GM18909 (cell line): ENCODE measurements around the gene GALNT5.
"Not testable (repeated sequence)": the region's sequence is repeated elsewhere in the genome, so short reads cannot be mapped to it uniquely, and the experiment has no call there.

ENCODE experiments used
- ATAC-seq: cut with Tn5 transposase; IDR thresholded peaks from one replicate; pipeline ENCODE4 v1.9.1; 2021; ENCODE audit warnings: mild to moderate bottlenecking; ENCODE audit not compliant: unreplicated experiment, poor library complexity

GALNT5 gene

DNA sequence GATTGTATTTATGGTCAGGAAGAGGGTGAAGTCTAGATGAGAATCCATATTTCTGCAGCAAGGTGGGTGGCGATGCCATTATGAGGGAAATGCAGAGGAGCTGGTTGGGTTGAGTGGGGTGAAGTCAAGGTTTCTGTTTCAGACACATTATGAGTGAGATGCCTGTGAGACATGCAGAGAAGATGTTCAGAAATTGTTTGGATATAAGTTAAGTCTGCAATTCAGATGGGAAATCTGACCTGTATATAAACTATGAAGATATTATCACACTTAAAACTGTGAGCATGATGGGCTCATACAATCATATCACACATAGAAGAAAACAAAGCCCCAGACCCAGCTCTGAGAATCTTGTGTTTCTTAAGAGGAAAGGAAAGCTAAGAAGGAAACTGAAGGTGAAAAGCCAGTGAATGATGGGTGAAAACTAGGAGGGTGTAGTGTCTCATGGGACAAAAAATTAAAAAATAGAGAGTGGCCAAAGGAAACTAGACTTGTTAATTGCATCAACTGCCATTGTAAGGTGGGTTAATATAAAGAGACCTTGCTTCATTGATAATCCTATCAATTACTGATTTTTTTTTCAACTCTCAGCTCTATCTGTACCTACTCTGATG lies 14.2 kb downstream of the GALNT5 start:
- ATAC-seq, result peak; percentile 61

DNA sequence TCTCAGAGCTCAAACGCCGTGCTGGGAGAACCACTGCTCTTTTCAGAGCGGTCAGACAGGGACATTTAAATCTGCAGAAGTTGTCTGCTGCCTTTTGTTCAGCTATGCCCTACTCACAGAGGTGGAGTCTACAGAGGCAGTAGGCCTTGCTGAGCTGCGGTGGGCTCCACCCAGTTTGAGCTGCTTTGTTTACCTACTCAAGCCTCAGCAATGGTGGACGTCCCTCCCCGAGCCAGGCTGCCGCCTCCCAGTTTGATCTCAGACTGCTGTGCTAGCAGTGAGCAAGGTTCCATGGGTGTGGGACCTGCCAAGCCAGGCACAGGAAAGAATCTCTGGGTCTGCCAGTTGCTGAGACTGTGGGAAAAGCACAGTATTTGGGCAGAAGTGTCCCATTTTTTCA lies 21.8 kb downstream of the GALNT5 start:
- ATAC-seq, result not testable (repeated sequence)

DNA sequence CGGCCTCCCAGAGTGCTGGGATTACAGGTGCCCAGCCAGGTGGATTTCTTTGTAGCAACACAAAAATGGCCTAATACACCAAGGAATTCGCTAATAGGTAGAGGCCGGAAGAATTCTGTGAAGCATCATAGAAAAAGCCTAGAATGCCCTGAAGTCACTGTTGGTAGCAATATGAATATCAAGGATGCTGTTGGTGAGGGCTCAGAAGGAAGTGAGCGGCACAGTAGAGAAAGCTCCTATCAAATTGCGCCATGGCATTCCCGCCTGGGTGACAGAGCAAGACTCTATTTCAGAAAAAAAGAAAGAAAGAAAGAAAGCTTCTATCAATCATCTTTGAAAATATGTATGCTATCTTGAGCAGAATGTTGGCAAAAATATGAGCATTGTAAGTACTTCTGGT lies 23.8 kb downstream of the GALNT5 start:
- no peak for ATAC-seq

DNA sequence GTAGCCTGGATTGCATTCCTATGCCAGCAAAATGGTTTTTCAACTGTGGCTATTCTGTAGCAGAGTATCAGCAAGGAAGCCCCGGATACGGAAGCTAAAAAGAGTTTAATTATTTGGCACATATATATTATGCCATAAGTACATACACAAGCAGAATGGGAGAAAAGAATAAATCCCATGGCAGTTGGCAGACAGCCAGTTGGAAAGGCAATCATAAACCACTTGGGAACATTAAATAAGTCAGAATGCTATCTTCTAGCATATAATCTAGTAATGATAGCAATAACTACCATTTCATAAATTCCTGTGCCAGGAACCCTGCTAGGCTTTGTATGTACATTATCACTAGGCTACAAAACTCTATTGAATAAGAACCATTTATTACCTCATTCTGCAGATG lies 26.0 kb downstream of the GALNT5 start:
- ATAC-seq, result no peak

DNA sequence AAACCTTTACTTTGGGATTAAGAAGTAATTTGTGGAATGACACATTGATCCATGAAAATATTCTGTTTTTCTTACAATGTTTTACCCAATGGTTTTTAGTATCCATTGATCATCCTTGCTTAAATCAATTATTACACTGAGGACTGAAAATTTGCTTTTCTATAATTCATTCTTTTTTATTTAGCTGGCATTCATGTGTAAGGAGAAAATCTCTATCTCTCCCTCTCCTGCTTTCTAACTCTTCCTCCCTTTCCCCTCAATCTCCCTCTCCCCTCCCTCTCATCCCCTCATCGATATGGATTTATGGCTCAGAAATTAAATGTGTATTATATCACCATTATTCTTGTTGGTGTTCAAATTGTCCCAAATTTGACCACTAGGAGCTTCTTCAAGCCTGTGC lies 29.7 kb downstream of the GALNT5 start:
- no peak for ATAC-seq

DNA sequence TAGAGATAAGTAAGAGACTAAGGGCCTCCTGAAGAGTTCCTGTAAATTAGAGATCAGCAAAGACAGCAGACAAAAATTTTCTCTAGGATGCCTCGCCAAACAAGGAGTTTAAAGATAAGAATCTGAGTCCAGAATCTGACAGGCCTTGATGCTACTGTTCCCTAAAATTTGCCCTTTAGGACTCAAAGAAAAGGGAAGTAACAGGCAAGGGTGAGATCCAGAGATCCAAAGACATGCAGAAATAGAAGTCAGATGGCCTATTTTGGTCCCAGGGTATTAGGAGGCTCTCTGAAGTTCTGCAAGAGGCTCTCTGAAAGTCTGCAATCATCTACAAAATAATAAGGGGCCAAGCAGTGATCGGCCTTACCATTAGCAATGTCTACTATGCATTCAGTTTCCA lies 33.0 kb downstream of the GALNT5 start:
- no peak for ATAC-seq

DNA sequence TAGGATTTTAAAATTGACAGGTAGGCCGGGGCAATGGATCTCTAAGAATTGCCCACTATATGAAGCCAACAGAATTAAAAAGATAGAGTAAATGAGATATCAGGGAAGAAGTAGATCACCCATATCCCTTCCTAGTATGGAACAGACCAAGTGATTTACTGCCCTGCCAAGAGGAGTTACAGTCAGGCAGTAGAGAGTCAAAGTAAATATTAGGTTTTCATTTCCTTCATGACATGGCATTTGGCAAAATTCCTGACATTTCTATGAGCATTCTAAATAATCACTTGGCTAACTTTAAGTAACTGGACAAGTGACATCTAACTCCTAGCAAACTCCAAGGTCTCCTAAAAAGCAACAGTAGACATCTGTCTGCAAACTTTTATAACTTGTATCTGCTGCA lies 33.5 kb downstream of the GALNT5 start:
- ATAC-seq, result no peak

DNA sequence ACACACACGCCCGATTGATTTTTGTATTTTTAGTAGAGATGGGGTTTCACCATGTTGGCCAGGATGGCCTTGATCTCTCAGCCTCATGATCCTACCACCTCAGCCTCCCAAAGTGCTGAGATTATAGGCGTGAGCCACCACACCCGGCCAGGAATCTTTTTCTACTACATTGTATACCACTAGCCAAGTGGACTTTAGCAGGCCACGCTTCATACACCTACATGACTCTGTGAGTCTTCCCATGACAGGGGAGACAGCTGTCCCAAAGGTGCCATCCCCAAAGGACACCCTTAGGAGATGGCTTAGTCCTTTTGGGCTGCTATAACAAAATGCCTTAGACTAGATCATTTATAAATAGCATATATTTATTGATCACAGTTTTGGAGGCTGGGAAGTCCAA lies 35.3 kb downstream of the GALNT5 start:
- ATAC-seq, result no peak

DNA sequence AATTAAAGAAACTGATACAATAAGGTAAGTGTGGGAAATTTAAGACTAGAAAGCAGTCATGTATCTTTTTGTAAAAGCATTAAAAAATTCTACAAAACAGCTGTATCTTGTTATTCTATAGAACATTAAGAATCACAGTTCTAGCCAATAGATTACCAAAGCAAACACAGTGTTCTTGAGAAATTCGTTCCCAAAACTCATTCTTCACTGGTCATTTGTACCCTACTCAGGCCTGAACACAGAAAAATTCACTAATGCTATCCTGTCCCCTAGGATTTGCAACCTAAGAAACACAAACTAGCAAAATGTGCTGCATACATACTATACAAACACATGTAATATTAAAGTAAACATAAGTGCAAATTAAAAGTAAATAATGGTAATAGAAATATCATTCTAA lies 39.0 kb downstream of the GALNT5 start:
- ATAC-seq, result no peak

DNA sequence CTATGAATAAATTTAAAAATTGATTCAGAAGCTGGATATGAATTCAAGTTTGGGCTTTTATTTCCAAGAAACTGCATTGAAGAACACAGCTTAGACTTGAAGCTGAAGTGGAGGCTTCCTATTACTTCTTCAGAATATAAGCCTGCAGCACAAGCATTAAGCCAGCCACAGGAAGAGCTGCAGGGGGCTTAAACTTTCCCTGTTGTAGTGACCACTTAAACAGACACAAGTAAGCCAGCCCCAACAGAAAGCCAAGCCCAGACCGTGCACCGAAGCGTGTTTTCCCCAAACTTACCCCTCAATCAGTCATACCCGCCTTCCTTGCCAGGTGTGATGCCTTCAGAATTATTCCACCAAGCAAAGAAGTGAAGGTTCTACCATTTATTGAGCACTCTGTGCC lies 39.5 kb downstream of the GALNT5 start:
- ATAC-seq, result no peak

DNA sequence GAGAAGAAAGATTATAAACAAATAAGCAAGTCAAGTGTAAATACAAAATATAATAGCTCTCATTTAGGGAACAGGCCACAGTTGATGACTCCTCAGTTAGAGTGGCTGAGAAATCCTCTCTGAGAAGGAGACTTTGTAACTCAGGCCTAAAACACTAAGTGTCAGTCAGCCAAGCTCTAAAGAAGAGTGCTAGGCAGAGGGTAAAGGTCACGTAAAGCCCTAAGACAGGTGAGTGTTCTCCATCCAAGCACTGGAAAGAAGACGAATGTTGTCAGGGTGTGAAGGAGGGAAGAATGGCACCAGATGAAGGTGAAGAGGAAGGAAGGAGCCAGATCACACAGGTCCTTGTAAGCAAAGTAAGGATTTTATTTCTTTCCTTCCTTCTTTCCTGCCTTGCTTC lies 43.8 kb downstream of the GALNT5 start:
- ATAC-seq, result no peak

DNA sequence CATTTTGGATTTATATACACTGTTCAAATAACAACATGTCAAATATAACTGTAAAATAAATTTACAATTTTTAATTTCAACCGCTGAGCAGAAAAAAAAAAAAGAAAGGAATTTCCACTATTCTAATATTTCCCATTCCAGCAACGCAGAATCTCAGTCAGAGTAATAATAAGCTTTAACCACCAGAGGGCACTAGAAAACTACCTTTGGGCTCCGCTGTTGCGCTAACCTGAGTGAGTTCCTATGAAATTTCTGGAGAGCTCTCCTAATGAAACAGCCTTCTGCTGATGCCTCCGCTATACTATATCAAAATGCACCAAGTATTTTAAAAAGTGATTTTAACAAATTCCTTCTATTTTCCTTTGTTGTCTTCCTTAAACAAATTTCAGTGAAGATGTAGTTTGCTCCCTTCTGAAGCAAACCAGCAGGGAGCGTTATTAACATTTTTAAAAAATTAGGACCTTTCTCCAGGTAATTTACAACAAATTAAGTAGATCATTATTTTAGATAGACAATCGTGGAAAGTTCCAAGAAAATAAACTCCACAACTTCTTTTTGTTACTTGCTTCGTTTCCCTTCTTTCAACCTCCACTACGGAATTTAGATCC lies 45.1 kb downstream of the GALNT5 start:
- ATAC-seq, result peak; percentile 85

DNA sequence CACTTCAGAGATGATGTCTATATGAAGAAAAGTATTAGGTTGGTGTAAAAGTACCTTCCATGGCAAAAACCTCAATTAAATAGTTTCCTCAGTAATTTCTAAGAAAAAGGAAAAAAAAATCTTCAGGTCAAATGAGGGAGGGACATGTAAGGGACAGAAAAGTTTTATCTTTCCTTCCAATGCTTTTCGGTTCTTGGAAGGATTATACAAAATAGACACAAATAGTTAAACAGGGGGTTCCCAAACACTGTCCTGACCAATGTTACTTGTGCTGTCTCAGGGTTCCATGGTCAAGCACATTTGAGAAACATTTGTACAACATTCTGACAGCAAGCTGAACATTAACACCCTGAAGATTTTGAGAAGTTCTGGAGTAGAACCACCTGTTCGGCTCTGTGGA lies 46.1 kb downstream of the GALNT5 start:
- ATAC-seq, result no peak

DNA sequence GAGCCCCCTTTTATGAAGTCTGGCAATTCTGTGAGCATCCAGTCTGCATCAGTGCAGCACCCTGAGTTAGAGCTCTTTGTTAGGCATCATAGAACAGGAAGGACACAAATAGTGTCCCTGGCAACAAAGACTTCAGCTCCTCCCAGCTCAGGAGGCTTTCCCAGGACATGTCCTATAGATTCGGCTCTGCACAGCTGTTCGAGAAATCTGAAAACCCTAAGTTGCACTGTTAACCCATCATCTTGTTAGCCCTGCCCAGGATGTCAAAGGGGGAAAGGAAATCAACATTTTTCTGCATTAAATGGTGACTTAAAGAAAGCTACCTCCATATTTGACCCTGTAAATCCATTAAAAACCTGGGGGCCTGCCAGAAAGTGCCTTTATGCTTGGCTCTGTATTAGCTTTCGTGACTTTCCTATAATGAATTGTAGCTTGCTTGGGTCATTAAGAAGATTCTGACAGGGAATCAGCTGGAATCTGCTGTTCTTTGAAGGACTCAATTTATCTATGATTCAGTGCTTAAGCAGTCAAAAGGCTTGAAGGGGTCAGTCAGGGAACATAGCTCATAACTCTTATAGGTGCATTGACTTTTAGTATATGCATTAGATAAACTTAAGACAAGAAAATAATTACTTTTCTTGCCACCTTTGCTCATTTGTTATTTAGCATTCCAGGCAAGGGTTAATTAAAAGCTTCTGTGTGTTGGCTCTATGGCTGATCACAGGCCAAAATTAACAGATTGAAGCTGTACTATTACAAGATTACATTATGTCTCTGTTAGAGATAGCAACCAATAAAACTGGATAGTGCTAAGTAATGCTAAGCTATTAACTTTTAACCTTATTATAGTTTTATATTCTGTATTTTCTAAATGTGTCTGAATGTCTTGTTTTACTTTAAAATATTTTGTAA lies 47.6 kb downstream of the GALNT5 start:
- ATAC-seq, result no peak

DNA sequence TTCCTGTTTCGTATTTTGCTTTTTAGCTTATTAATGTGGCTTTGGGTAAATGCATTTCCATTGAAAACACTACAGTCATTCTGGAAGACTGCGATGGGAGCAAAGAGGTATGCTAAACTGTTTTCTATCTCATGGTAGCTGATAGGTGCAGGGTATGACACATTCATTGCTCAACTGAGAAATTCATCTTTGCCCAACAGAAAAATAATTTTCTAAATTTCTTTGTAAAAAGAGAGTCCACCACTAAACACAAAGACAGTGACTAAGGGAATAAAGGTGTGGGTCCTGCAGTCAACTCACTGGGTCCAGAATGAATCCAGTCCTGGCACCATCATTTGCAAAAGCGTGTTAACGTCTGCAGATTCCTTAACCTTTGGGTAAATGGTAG lies 48.2 kb downstream of the GALNT5 start:
- no peak for ATAC-seq

DNA sequence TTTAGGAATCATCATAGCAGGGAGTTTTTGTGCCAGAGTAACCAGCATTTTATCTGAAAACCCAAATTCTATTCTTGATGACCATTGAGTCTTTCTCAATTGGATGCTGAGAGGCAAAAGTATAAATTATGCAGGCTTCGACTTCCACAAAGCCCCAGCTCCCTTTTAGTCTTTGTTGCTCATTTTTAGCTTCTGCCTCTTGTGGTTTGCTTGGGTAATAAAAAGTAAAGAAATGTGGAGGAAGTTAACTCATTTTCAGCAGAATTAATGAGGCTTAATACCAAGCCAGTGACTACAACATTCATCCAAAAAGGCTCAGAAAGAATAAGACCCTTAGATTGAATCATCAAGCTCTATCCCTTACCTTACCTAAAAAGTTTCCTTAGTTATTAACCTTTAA lies 49.5 kb downstream of the GALNT5 start:
- peak; percentile 61 for ATAC-seq

DNA sequence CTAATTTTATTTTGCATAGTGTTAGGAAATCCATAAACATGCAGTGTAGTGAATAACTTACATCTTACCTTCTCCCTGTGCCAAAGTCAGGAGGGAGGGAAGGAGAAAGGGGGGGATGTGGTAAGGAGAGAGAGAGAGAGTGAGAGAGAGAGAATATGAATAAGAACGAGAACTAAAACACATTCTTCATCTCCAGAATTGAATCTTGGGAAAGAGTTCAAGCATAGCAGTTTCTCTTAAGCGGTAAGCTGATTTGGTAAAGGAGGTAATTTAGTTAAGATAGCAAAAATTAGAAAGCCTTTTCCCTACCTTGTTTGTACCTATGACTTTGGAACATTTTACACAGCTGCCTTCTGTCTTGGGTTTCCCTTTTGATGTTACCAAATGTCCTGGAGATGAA lies 52.4 kb downstream of the GALNT5 start:
- ATAC-seq, result no peak

DNA sequence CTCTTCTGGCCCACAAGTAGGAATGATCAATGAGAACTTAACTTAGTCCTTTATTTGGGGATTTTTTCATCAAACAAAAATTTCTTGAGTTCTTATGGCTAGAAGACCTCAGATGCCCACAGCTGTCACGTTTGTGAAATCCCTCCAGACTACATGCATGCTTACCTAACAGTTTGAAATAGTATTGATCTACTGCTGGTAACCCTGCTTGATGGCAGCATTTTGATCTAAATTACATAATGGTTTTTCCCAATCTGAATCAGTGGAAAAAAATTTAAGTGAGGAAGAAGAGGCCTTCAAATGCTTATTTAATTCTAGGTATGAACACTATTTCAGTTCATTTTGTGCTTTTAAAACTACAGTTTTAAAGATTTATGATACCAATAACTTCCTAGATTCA lies 54.2 kb downstream of the GALNT5 start:
- no peak for ATAC-seq

DNA sequence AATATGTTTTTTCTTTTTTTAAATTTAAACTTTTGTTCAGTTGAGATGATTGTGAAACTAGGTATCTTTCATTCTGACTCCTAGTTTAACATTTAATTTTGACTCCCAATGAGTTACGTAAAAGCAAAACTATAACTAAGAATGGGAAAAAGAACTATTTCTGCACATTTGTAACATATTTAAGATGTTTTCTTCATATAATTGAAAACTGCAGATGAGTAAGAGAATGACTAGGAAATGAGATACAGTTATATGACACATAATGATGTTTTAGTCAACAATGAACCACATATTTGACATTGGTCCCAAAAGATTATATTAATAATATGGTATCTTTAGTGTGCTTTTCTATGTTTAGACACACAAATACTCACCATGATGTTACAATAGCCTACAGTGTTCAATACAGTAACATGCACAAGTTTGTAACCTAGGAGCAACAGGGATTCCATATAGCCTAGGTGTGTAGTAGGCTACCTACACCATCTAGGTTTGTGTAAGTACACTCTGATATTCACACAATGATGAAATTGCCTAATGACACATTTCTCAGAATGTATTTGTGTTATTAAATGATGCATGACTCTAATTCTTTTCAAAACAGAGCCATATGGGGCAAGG lies 55.5 kb downstream of the GALNT5 start:
- ATAC-seq, result peak; percentile 59

DNA sequence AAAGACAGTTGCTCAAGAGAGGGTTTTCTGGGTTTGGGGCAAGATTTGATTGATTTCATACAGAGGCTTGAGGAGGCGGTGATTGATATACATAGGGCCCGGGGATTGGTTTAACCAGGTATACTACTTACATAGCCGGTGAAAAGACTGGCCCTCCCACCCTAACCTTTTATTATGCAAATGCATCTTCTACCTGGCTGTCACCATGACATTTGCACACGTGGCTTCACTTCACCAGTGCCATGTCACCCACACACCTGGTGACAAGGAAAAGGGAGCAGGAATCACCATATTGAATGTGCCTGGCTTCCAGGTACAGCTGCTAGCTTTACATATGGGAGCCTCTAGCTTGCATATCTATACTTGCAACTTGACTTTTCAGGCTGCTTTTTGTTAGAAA lies 58.4 kb downstream of the GALNT5 start:
- ATAC-seq, result no peak

DNA sequence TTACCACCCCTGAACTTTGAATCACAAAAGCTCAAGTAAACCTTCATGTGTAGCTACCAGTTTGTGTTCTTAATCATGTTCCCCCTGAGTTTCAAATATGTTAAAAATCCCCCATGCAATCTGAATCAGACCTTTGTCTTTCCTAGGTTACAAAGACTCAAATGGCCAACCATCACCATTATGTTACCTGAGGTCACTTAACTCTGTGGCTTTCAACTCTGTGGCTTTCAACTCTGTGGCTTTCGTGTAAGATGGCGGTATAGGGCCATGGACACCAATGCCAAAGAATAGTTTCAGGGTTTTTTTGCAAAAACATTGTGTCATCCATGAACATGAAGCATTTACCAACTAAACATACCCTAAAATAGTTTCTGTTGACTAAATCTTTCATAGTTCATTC lies 61.4 kb downstream of the GALNT5 start:
- ATAC-seq, result no peak
